Iris pigment epithelial cell (primary cell): Measurements from ENCODE around the gene COL27A1.
"Not testable (repeated sequence)": the region's sequence is repeated elsewhere in the genome, so short reads cannot be mapped to it uniquely, and the experiment has no call there.

Source experiments
- DNase-seq: peaks from one replicate; pipeline ENCODE4 v3.0.0-alpha.2; 2011; ENCODE audit warnings: low read depth

The COL27A1 gene

DNA sequence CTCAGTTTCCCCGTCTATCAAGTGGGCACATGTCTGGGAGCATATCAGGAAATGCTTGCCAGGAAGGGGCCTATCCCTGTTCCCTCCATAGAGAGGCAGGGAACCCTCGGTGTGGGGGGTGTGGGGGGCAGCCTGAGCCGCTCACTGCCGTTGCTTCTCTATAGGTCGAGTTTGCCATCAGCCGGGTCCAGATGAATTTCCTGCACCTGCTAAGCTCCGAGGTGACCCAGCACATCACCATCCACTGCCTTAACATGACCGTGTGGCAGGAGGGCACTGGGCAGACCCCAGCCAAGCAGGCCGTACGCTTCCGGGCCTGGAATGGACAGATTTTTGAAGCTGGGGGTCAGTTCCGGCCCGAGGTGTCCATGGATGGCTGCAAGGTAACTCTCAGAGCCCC is 153.8 kb downstream of the COL27A1 start:
- DNase-seq = no peak

DNA sequence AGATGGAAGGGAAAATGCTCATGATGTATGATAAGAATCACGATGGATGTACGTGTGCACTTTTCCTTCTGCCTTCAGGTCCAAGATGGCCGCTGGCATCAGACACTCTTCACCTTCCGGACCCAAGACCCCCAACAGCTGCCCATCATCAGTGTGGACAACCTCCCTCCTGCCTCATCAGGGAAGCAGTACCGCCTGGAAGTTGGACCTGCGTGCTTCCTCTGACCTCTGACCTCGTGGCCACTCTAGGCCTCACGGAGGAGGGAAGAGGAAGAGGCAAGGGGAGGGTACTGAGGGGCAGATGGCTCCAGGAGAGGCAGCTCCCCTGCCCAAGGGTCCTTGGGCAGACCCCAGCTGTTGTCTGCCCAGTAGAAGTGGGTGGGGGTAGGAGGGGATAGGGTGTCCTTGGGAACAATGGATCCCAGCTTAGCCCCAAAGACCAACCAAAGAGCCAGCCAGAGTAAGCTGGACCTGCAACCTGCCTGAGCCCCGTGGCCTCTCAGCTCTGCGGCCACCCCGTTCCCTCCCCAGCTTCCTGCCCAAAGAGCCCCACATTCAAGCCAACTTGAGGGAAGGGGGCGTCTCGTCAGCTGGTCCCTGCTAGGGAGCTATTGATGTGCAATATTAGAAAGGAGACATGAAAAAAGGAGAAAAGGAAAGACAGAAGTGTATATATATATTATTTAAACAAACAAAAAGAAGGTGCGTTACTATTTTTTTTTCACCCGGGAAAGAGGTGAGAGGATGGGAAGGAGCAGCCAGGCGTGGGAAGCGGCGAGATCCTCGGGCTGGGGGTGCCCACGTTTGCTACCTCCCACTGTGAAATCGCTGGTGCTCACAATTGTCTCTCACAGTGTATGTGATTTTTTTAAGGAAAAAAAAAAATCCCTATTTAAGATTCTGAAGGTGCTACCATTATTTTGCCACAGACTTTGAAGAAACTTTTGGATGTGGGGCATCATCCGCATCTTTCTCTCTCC is 155.4 kb downstream of the COL27A1 start:
- DNase-seq = no peak

DNA sequence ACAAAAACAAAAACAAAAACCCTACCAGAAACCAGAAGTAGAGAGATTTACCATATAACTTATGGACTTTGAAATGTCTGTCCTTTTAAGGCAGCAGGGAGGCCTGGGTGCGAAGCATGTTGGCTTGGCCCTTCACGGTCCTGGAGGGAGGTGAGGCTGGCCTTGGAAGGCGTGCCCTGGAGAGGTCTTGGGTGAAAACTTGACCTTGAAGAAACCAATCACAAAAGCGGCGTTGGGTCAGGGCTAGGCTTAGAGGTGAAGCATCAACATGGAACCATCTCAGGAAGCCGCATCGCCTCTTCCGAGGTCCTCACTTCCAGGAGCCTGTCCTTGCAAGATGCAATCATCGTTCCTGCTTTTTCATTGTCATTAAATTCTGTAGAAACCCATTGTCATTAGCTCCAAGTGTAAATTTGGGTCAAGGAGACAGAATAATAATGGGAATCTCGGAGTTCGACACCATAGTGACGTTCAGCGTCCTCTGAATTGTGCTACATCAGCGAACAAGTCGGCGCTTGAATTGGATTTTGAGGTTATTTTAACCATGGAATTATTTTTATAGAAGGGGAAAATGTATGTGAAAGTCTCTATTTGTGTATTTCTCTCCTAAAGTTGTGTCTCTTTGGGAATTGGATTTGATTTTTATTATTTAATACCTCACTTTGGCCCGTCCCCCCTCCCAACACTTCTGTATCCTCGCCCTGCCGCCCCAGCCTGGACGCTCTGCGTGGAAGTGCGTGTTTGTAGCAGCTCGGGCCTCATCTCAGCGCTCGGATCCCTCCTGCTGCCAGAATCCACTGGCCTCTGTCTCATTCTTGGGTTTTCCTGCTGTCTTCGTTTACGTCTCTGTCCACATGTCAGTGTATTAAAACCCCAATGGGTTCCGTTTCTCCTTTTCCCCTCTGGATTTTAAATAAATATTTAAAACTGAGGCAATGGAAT is 156.5 kb downstream of the COL27A1 start:
- DNase-seq = no peak

DNA sequence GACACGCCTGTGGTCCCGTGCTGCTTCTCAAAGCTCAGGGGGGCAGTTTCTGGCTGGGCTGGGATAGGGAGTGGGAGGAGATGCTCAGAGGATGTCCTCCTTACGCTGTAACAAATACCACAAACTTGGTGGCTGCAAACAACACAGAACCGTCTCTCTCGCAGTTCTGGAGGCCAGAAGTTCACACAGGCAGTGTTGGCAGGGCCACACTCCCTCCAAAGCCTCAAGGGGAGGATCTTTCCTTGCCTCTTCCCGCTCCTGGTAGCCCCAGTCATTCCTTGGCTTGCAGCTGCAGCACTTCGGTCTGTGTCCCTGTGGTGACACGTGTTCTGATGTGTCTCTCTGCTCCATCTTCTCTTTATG is 157.2 kb downstream of the COL27A1 start:
- no peak for DNase-seq

DNA sequence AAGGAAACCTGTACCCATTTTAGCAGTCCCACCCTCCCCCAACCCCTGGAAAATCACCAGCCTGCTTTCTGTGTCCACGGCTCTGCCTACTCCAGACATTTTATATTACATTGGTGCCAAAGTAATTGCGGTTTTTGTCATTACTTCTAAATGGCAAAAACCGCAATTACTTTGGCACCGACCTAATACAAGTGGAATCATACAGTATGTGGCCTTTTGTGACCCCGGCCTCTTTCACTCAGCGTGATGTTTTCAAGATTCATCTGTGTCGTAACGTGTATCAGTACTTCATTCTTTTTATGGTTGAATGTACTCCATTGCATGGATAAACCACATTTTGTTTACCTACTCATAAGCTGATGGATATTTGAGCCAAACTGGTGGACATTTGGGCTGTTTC is 157.8 kb downstream of the COL27A1 start:
- DNase-seq = peak; percentile 8

DNA sequence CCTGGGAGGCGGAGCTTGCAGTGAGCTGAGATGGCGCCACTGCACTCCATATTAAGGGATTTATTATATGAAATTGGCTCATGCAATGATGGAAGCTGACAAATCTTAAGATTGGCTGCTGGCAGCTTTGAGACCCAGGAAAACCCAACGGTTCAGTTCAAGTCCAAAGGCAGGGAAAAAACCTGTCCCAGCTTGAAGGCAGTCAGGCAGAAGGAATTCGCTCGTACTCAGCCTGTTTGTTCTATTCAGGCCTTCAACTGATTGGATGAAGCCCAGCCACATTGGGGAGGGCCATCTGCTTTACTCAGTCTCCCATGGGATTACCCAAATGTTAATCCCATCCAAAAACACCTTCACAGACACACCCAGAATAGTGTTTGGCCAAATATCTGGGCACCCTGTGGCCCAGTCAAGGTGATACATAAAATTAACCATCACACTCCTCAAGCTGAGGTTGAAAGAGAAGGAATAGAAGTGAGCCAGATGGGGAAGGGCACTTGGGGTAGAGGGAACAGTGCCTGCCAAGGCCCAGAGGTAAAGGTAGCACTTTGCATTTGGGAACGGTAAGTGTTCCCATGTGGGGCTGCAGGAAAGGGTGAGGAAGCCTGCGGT is 159.0 kb downstream of the COL27A1 start:
- no peak for DNase-seq

DNA sequence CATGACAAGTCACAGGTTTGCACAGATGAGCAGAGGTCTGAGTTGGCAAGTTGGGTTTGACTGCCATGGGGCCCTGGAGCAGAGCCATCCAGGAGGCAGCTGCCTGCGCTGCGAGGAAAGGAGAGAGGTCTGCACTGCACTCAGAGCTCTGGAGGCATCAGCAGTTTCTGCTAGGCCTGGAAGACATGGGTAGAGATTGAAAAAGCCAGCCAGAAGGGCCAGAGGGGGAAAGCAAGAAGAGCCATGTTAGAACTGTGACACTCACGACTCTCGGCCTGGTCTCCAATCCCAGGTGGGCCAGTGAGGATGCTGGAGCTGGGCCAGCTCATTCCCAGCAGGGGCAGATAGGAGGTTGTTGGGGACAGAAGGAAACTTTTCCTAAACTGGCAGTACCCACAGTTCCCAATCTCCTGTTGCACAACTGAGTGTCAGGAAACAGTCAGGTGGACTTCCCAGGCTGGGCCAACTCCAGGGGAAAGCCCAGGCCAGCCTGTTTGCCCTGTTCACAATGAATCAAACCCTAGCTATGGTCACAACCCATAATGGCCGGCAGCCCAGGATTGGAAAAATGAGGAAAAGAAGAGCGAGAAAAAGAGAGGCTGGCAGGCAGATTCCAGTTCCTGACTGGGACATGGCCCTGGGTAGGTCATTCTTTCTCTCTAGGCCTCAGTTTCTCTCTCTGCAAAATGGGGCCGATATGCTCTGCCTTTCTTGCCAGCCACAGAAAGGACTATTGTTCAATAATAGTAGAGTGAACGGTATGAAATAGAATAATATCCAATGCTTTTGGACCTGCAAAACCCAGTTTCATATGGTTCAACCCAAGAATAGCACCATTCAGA is 159.8 kb downstream of the COL27A1 start:
- no peak for DNase-seq

DNA sequence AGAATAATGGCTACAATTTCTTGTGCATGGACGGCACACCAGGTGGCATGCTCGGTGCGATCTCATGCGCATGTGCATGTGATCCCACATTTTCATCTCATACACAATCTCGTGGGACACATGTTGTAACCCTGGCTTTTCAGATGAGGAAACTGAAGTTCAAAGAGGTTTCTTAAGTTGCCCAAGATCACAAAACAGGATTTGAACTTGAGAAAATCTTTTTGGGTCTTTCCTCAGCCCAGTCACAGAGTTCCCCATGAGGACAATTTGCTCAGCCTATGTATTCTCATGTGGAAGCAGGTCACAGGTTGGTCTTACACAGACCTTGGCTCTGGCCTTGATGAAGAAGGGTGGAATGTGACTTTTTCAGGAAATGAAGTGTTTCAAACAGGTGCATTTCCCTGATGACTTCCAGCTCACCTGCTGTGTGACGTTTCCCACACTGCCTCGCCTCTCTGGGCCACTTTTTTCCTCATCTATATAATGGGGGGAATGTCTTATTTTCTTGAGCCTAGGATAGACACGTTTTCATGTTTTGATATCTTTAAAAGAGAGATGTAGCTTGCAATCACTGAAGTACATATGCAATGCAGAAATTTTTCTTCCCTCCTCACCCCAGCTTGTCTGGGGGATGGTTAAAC is 160.5 kb downstream of the COL27A1 start:
- no peak for DNase-seq

DNA sequence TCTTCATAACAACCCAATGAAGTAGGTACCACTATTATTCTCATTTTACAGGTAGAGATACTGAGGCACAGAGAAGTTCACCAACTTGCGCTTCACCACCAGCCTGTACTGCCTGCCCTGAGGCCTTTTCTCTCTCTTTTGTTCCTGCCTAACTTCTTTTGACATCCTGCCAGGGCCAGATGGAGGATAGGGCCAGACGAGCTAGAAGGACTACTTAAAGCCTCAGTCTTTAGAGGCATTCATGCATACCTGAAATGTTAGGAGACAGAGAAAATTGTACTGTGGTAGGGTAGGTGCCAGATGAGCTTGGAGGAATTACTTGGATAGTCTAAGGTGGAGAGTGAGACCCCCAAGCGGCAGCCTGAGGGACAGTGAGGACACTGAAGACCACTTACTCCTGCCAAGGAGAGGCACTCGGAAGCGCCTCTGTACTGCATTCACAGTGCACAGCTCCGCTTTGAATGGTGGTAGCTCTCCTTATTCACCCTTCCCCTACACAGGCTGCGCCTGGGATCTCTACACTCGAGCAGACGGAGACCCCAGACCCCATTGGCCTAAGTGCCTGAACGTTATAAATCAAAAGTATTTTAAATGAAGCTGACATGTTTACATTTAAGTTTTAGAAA is 161.4 kb downstream of the COL27A1 start:
- DNase-seq = peak; percentile 11

DNA sequence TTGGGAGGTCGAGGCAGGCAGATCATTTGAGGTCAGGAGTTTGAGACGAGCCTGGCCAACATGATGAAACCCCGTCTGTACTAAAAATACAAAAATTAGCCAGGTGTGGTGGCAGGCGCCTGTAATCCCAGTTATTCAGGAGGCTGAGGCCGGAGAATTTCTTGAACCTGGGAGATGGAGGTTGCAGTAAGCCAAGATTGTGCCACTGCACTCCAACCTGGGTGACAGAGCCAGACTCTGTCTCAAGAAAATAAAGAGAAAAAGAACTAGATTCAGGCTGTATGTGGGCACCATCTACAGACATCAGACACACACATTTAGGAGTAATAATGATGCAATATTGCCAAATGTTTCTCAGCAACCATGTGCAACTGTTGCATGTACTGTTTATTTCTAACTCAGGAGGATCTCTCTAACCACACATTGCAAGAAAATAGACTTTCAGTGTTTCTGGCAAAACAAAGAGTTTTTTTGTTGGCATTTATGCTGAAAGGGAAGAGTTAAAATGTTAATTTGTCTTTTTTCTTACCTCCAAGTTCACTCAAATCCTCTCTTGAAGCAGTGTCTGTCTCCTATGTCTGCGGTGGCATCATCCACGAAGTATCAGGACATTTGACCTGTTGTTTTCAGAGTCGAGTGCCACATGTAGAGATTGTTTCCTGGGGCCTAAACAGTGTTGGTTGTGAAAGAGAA is 162.5 kb downstream of the COL27A1 start:
- peak; percentile 75 for DNase-seq

DNA sequence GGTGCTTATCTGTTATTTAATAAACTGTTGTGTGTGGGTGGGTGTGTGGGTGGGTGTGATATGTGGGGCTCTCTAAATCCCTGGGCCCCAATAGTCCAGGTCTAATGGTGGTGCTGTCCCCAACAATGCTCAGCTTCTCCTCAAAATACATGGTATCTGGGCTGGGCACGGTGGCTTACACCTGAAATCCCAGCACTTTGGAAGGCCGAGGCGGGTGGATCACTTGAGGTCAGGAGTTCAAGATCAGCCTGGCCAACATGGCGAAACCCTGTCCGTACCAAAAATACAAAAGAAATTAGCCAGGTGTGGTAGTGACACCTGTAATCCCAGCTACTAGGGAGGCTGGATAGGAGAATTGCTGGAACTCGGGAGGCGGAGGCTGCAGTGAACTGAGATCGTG is 163.1 kb downstream of the COL27A1 start:
- DNase-seq = no peak

DNA sequence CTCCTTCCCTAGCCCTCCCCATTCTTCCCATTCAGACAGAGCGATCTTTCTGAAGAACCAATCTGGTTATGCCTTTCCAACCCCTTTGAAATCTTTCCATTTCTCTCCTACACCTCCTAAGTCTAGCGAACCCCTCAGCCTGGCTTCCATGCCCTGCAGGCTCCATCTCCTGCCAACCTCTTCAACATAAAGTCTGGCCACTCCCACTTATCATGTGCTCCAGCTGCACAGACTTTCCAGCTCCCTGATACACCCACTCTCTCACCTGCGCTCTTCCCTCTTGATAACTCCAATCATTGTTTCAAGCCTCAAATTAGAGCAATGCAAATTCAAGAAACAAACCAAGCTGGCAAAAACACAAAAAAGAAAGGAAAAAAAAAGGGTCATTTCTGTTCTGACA is 163.8 kb downstream of the COL27A1 start:
- DNase-seq = no peak

DNA sequence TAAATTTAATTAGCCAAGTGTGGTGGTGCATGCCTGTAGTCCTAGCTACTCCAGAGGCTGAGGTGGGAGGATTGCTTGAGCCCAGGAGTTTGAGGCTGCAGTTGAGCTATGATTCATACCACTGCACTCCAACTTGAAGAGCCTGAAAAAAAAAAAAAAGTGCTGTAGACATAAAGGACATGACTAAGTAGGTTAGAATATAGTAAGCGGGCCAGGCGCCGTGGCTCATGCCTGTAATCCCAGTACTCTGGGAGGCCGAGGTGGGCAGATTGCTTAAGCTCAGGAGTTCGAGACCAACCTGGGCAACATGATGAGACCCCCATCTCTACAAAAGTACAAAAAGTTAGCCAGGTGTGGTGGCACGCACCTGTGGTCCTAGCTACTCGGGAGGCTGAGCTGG is 165.4 kb downstream of the COL27A1 start:
- peak; percentile 90 for DNase-seq

DNA sequence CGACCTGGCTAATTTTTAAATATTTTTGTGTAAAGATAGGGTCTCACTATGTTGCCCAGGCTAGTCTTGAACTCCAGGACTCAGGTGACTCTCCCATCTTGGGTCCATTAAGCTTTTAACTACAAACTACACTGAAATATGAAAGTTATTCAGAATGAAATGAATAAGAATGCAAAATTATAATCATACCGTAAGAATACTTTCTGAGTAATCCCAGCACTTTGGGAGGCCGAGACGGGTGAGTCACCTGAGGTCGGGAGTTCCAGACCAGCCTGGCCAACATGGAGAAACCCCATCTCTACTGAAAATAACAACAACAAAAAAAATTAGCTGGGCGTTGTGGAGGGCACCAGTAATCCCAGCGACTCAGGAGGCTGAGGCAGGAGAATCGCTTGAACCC is 166.4 kb downstream of the COL27A1 start:
- peak; percentile 81 for DNase-seq

DNA sequence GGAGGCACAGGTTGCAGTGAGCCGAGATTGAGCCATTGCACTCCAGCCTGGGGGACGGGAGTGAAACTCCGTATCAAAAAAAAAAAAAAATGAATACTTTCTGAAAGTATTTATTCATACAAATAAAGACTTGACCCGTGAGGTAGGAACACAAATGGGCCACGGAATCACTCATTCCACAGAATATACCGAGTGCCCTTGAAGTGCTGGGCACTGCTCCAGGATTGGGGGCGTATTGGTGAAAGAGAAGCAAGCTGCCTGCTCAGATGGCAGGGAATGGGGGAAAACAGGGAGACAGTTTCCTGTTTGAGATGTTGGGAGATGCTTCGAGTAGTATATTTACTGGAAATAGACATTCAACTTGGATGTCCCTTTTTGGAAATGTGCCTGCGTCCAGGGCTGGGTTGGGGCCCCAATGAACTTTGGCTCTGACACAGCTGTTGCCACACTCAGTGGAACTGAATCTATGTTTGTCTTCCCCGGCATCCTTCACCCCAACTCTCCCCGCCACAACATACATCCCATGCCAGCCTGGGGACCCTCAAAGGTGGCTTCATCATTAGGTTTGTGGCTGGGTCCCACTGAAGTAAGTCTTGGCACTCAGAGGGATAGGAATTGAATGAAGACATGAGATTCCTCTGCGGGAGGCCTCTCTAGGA is 167.0 kb downstream of the COL27A1 start:
- peak; percentile 29 for DNase-seq

DNA sequence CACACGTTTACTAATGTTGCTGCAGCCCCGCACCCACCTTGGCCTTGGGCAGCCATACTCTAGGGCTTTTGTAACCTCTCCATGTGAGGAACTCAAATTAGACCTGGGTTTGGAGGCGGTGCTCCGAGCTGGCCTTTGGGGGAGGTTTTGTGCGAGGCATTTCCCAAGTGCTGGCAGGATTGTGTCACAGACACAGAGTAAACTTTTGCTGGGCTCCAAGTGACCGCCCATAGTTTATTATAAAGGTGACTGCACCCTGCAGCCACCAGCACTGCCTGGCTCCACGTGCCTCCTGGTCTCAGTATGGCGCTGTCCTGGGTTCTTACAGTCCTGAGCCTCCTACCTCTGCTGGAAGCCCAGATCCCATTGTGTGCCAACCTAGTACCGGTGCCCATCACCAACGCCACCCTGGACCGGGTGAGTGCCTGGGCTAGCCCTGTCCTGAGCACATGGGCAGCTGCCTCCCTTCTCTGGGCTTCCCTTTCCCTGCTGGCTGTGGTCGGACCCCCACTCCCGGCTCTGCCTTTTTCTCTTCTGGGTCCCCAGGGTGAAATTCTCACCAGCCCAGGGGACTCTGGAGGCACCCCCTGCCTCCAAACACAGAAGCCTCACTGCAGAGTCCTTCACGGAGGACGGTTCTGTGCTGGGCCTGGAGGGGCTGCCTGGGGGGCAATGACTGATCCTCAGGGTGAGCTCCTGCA is 167.6 kb downstream of the COL27A1 start, which contains the start of gene ORM1:
Gene ORM1, plus strand, starts transcription at position 268 of the 701 bp plus-strand sequence. Its CDS starts 36 bp downstream, at position 304.
- not testable (repeated sequence) for DNase-seq

DNA sequence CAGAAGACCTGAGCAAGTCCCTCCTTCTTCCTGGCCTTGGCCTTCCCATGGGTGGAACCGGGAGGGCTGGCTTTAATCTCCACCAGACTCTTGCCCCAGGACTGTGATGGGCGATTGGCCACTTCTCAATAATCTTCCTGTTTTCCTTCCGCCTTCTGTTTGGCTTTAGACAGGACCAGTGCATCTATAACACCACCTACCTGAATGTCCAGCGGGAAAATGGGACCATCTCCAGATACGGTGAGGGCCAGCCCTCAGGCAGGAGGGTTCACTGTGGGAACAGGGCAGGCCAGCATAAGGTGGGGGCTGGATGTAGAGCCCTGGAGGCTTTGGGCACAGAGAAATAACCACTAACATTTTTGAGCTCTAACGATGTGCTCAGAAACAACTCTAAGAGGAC is 168.5 kb downstream of the COL27A1 start:
- not testable (repeated sequence) for DNase-seq

DNA sequence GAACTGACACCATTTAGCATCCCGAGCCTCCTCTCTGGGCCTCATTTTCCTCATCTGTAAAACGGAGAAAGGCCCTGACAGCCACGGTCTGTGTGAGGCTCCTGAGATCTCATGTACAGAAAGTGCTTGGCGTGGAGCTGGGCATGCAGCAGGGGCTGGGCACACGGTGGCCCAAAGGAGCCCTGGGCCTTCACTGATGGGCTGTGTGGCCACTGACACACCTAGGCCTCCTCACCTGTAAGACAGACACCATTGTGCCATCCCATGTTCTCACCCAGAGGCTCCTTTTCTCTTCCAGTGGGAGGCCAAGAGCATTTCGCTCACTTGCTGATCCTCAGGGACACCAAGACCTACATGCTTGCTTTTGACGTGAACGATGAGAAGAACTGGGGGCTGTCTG is 169.2 kb downstream of the COL27A1 start:
- DNase-seq = no peak
